GM19468 (cell line): ENCODE measurements around the gene PTPRN2.
"Not testable (repeated sequence)": the region's sequence is repeated elsewhere in the genome, so short reads cannot be mapped to it uniquely, and the experiment has no call there.

Source experiments
- ATAC-seq: cut with Tn5 transposase; IDR thresholded peaks from one replicate; pipeline ENCODE4 v1.9.1; 2021; ENCODE audit warnings: mild to moderate bottlenecking, moderate library complexity, moderate number of reproducible peaks; ENCODE audit not compliant: unreplicated experiment; ENCODE audit errors: extremely low read depth

PTPRN2 gene

DNA sequence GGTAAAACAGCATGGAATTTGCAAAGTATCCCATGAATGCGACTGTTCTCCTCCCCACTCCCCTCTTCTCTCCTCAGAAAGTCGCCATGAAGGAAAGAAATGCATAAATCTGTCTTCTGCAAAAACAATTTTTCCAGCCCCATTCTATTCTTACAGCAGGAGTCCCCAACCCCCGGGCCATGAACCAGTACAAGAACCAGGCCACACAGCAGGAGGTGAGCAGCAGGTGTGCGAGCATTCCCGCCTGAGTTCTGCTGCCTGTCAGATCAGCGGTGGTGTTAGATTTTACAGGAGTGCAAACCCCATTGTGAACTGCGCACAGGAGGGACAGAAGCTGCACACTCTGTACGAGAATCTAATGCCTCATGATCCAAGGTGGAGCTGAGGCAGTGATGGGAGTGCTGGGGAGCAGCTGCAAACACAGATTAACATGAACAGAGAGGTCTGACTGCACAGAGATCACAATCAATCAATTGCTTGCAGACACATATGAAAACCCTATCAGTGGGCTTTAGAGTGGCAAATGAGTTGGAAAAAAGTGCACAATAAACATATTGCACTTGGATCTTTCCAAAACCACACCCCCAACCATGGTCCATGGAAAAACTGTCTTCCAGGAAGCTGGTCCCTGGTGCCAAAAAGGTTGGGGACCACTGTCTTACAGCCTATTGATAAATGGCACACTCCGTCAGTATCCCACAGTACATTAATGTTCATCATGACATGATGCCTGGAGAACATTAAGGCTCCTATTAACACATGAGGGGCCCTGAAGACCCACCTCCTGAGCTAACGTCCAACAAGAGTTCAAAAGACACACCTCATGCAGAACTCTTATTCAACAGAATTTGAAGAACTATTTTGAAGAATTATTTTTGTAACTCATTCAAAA is 205.0 kb downstream of the PTPRN2 start:
- ATAC-seq = no peak

- no peak for ATAC-seq
Measured at GRCh38 chr7:158381956-158382355, 205.7 kb downstream of the PTPRN2 start.

- ATAC-seq = no peak
Measured at GRCh38 chr7:158378978-158379377, 208.6 kb downstream of the PTPRN2 start.

DNA sequence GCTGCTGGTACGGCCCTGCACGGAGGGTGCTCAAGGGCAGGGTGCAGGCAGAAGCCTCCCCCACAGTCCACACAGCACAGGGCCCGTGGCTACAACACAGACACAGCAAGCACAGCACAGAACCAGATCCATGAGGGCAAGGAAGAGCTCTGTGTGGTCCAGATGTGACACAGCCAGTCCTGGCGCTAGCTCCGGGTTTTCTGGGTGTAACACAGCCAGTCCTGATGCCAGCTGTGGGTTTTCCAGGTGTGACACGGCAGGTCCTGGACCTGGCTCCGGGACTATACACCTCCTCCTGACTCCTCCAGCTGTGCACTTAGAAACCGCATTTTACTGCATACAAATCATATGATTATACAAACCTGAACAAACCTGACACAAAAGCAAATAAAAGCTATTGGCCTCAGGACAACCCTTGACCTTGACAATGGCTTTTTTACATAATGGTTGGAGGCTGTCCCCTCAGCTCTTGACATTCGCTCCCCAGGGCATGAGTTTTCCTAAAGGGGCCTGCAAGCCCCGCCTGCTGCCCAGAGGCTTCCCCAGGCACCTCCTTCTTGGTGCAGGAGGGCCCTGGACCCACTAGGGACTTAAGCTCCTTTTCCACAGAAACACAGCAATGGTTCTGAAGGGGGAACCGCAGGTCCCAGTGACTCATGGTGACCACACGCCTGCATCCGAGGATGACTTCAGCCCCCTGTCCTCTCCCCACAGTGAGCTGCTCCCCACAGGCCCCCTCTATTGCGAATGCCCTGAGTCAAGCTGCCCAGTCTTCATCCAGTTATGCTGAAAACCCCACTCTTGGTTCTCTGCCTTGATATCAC is 209.6 kb downstream of the PTPRN2 start:
- no peak for ATAC-seq

DNA sequence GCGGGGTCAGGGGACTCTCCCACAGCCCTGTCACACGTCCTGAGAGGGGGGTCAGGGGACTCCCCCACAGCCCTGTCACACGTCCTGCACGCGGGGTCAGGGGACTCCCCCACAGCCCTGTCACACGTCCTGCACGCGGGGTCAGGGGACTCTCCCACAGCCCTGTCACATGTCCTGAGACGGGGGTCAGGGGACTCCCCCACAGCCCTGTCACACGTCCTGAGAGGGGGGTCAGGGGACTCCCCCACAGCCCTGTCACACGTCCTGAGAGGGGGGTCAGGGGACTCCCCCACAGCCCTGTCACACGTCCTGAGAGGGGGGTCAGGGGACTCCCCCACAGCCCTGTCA is 210.8 kb downstream of the PTPRN2 start:
- not testable (repeated sequence) for ATAC-seq

- ATAC-seq = not testable (repeated sequence)
Measured at GRCh38 chr7:158376146-158376838, 211.3 kb downstream of the PTPRN2 start.

GRCh38 chr7:158375034-158375433 is 212.6 kb downstream of the PTPRN2 start:
- no peak for ATAC-seq

DNA sequence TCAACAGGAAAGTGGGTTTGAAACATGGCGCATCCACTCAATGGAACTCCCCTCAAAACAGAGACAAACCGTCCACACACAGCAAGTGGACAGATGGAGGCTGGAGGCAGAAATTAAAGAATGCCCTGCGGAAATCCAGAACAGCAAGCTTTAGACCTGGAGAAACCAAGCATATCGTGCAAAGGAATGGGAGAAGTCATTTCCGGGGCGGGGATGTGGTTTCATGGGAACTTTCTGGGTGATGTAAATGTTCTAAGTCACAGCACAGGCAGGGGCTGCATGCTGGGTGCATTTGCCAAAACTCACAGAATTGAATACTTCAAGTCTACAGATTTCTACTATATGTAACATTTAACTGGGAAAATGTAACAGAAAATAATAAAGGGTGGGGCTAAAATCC is 213.0 kb downstream of the PTPRN2 start:
- no peak for ATAC-seq

DNA sequence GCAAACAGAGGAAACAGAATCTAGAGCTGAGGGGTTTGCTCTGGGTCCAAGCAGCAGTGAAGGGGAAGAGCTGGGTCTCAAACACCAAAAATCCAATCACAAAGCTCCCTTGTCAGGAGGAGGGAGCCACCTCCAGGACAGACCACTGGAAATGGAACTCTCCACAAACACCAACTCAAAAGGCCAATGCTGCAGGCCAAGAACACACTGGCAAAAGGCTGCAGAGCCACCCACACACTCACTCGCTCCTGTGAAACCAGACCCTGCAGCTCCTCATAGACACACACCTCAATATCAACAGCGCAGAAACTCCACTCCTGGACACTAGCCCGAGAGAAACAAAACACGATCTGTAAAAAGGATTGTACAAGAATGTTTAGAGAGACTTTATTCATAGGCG is 213.5 kb downstream of the PTPRN2 start:
- no peak for ATAC-seq

- ATAC-seq = no peak
Measured at GRCh38 chr7:158373476-158374133, 214.0 kb downstream of the PTPRN2 start.

DNA sequence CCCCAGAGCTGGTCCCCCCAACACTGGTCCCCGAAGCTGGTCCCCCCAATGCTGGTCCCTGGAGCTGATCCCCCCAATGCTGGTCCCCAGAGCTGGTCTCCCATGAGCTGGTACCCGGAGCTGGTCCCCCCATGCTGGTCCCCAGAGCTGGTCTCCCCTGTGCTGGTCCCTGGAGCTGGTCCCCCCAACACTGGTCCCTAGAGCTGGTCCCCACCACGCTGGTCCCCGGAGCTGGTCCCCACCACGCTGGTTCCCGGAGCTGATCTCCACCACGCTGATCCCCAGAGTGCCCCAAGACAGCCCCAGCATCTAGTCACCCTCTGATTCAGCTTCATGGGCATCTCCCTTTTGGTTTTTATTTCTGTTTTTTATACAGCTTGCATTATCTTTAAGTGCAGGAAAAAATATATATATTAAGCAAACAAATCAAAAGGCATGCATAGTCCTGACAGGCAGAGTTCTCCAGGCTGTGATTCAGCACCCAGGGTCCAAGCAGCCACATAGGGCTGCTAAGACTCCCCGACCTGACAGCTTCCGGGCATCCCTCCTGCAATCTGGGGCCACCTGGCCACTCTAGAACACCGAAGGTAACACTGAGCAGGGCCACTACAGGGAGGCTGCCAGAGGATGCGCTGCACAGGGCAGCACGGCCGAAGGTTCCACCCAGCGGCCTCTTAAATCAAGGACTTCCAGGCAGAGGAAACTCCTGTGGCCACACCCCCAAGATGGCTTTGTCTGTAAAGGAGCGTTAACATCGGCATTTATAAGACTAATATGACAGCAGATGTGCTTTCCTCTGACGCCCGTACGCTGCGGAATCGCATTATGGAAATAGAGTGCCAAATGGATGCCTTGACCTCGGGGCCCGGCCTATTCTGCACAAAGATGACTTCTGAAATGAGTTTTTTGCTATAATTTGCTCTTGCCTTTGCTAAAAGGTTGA is 215.0 kb downstream of the PTPRN2 start:
- no peak for ATAC-seq

GRCh38 chr7:158371856-158372255 is 215.8 kb downstream of the PTPRN2 start:
- ATAC-seq = no peak

GRCh38 chr7:158369866-158370265 is 217.8 kb downstream of the PTPRN2 start:
- ATAC-seq = no peak

DNA sequence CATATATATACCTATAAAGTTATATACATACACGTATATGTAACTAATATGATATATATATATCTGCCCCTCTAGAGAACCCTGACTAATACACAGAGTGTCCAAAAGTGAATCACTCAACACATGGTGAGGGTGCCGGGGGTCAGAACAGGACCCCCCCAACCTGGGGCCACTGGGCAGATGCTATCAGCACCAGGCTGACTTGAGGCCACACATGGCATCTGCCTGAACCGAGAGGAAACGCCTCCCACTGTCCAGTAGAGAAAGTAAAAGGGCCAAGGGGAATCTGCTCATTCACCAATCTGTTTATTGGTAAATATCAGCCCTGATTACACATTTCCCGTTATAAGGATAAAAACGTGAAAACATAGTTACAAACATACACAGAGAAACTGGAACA is 218.3 kb downstream of the PTPRN2 start:
- no peak for ATAC-seq

DNA sequence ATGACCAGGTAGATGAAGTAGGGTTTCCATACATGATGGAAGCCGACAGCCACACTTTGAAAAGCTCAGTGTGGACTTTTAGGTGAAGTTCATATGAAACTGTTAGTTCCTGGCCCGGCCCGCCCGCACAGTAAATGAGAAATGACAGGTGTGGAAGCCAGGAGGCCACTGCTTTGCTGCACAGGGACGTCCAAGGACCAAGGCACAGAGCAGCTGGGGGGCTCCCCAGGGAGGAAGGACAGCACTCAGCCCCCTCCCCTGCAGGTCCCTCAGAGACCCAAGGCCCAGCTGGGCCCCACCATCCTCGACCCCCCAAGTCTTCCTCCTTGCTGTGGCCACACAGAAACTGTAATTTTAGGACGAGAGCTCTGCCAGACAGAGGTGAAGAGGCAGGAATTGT is 219.2 kb downstream of the PTPRN2 start:
- ATAC-seq = no peak

GRCh38 chr7:158367634-158367982 is 220.0 kb downstream of the PTPRN2 start:
- ATAC-seq = no peak

DNA sequence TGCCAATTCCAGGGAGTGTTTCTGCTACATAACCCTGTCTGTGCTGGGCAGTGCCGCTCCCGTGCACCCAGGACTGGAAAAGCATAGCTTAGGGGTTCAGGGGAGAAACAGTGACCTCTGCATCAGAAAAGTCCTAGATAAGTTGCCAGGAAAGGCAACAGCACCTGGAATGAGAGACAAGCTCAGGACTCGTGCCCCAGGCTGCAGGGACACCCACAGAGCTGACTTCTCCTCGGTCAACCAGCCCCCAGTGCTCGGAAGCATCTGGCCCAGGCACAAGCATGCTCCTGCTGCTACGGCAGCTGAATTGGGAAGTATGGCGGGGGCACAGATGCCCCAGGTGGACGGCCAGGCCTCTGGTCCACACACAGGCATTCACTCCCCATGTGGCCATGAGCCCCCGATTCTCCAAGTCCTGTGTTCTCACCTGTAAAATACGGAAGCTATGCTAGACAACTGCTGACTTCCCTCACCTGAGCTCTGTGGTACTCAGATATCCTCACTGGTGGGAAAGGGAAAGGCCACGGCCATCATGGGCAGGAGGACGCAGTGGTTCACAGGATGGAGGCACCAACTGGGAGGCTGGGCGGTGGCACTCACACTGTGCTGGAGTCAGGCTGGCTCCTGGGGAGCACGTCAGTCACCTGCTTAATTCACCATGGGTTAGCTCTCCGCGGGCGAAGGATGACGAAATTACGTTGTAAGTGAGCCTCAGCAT is 220.5 kb downstream of the PTPRN2 start:
- no peak for ATAC-seq

DNA sequence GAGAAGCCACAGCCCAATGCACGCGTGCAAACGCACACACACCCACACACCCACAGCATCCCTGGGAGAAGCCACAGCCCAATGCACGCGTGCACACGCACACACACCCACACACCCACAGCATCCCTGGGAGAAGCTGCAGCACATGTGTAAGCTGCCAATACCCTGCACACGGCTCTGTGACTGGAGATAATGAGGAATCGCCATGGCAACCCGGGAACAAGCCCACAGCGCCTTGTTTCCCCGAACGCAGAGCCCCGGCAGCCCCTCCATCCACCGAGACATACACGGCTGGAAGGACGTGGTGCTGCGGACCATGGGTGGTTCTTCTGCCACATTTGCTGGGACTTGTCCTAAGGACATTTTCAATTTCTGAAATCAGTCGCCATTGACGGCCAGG is 221.3 kb downstream of the PTPRN2 start:
- no peak for ATAC-seq

DNA sequence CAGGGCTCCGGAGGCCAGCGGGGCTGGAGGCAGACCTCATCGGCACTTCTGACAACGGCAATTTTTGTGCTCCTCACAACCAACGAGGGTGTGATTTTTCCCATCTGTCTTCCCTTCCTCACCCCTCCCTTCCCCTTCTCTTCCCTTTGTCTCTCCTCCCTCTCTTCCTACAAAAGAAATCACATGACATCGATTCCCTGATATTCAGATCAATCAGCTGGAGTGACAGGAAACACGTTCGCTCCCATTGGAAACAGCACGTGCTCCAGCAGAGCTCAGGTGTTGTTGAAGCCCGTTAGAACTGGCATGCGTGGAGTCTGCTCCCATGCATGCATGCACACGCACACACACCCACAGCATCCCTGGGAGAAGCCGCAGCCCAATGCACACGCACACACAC is 222.4 kb downstream of the PTPRN2 start:
- no peak for ATAC-seq
